ENCODE results near the gene OTOP2. TPM values are rescaled to one million over a fixed set of nuclear protein-coding genes. Genes with fewer than 3 reads are reported as not detected.
A peak's percentile ranks its signal among the peaks of the same experiment; 100 is the strongest.
"Not testable (repeated sequence)": the region's sequence is repeated elsewhere in the genome, so short reads cannot be mapped to it uniquely, and the experiment has no call there.

Gene OTOP2
- total RNA-seq, 1 donor from 2014 or later, result not detected

DNA sequence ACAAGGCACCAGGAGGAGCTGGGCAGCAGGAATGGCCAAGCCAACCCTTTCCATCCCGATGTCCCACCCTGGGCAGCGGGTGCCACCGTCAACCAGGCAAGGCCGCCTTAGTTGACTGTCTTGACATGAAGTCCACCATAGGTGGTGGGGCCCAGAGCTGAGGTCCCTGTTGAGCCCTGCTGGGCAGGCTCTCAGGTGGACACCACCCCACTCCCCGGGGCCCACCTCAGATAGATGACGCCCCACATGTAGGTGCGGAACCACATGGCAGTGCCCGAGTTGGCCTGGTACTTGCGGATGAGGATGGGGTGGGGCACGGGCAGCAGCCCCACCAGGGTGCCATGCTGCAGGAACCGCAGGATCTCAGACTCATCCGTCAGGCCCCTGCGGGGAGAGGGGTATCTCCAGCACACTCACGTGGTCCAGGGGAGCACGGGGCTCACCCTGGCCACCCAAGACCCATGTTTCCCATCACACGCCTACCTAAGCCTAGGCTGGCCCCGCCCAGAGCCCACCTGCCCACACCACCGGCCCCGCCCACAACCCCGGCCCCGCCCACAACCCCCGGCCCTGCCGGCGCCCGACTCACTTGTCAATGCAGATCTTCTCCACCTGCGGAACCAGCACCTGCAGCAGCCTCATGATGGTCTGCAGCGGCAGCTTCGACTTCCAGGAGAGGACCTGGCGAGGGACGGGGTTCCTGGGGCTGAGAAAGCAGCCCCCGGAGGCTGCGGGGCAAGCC, 27.8 kb downstream of the OTOP2 start:
- no peak for DNase-seq (ENCODE audit: low read depth in 2 of 2)

DNA sequence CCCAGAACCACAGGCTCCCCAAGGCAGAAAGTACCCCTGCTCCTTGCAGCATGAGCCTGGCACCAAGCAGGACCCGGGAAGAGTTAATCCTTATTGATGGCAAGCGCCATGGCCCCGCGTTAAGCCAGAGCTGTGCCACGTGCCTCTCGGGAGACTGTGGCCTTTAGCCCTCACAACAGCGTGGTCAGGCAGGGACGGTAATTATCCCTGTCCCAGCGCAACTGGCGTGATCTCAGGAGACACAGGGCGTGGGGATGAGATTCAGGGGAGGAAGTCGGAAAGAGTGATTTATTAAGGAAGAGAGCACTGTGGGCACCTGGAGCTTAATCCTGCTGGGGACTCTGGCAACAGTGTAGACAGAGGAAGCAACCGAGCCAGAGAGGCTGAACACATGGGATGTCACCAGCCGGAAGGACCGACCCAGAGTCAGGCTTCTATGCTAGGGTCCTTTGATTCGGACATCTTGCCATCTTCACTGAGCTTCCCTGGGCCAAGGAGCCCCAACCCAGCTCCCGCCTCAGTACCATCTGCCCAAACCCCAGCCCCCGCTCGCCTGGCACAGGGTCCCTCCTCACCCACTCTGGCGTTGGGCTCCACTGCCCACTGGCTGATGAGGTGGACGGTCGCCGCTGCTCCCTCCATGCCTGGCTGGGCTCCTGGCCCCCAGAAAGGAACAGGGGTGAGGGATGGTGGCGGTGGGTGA, 28.5 kb downstream of the OTOP2 start:
- DNase-seq (ENCODE audit: low read depth in 2 of 2), result no peak

DNA sequence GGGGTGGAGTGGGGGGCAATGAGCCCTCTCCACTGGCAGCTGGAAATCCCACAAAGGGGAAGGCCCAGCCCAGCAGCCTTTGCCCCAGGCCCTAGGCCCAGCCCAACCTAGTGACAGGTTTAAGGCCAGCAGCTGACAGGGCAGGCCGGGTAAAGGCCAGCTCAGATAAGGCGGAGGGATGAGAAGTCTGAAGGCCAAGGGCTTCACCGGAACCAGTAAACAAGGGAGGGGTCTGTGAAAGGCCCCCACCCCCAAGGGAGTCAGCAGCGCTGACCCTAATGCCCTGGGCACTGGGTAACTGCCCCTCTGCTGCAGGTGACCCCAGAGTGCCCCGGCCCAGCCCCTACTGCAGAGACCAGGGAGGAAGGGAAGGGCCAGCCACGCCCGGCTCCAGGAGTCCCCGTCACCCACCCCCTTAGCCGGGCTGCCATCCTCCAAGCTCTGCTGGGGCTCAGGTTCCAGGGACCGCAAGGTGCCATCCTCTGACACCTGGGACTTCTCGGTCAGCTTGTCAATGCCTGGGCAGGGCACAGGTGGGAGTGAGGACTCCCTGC, 29.1 kb downstream of the OTOP2 start:
- DNase-seq (ENCODE audit: low read depth in 2 of 2), result no peak

DNA sequence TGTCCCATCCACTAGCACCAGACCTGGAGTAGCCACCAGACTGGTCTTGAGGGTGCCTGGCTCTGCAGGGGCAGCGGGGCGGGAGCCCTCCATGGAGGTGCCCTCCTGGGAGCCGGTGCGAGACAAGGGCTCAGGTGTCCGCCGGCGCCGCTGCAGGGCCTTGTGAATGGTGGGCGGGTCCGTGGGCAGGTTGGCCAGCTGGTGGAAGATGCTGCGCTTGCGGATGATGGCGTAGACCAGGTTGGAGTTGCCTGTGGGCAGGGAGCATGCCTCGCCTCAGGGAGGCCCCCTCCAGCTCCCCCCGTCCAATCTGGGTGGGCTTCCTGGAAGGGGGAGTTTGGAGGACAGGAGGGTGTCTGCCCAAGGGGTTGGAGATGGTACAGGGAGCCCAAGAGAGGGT, 30.0 kb downstream of the OTOP2 start:
- no peak for DNase-seq (ENCODE audit: low read depth in 2 of 2)

DNA sequence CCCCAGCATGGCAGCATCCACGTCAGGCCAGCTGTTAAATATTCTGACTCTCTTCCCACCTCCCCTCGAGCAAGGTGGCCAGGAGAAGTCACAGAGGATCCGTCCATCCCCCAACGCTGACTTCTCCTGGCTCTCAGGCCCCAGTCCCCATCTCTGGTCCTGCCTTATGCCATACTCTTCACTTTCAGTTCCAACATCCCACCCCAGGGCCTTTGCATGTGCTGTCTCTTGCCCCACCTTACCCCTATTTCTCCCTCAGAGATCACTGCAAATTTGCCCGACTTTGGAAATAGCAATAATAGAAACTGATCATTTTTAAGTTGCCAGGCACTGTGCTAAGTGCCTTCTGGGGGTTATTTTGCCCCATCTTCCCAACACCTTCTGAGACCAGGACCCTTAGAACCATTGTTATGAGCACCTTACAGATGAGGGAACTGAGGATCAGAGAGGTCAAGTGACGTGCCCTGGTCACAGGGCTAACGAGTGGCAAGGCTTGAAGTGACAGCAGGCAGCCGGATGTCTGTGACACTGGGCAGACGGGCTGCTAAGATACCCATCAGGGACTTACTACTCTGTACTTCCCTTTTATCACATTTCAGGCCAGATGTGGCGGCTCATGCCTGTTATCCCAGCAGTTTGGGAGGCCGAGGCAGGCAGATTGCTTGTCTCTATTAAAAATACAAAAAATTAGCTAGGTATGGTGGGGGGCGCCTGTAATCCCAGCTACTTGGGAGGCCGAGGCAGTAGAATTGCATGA, 30.8 kb downstream of the OTOP2 start:
- no peak for DNase-seq (ENCODE audit: low read depth in 2 of 2)

DNA sequence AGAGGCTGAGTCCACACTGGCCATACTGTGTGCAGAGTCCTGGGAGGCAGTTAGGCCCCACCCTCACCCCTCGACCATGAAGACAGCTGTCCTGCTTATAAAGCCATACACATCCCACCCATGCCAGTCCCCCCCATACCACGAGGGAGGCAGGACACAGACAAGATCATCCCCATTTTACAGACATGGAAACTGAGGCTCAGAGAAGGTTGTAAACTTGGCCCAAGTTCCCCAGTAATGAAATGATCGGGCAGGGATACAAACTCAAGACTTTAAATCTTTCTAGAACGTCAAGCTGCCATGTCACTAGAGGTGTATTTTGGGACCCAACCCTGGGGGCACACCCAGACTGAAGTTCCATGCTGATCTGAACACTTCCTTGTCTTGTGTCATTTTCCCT, 32.0 kb downstream of the OTOP2 start:
- no peak for DNase-seq (ENCODE audit: low read depth in 2 of 2)

DNA sequence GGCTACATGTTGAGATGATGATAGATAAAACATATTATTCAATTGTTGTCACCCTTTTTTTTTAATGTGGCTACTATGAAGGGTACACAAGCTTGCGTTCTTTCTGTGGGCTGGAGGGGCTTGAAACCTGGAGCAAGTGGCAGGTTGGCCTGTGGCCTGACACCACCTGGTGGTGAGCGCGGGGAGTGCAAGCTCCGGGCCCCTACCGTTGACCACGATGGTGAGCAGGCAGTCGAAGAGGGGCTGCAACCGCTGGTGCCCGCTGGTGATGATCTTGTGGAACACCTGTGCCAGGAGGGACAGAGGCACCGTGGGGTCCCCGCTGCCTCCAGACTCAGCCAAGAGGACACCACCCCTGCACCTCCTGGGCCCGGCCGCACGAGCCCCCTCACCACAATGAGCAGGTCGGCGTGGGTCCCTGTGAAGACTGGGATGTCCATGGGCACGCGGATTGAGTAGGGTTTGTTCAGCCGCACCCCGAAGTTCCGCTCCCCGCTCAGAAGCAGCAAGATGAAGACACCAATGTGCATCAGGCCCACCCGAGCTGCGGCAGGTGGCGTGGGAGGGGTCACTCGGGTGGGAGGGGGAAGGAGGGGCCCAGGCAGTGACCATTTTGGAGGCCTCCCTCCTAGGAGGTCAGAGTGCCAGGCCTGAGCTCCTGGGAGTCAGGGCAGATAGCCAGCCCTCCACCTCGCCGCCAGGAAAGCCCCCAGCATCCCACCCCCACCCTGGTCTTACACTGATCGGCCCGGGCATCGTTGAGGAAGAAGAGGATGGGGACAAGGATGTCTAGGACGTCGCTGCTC, 34.1 kb downstream of the OTOP2 start:
- DNase-seq (ENCODE audit: low read depth in 2 of 2), result peak in 1 of 2 donors; percentile 56

DNA sequence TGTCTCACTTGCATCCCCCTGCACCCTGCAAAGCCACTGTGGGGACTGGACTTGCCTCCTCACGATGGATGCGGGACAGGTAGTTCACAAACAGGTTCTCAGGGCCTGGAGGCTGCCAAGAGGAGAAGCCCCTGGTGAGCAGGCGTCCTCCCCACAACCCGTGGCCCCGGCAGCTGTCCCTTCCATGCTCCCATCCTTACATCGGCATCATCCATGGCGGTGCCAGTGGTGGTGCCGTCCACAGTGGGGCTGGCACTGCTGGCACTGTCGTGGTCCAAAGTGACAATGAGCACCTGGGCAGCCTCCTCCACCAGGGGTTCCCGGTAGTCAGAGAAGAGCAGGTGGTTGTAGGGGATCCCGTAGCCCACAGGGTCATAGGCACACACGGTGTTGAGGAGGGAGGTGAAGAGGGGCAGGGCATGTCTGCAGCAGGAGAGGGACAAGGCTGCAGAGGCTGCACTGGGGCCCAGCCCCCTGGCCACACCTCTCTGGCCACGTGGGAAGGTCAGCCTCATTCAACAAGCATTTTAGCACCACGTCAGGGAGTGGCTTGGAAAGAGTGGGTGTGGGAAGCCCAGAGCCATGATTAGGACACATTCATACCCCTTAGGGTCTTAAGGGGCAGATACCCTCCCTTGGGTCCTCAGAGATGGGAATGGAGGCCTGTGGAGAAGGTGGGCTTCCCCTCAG, 35.9 kb downstream of the OTOP2 start:
- no peak for DNase-seq (ENCODE audit: low read depth in 2 of 2)

DNA sequence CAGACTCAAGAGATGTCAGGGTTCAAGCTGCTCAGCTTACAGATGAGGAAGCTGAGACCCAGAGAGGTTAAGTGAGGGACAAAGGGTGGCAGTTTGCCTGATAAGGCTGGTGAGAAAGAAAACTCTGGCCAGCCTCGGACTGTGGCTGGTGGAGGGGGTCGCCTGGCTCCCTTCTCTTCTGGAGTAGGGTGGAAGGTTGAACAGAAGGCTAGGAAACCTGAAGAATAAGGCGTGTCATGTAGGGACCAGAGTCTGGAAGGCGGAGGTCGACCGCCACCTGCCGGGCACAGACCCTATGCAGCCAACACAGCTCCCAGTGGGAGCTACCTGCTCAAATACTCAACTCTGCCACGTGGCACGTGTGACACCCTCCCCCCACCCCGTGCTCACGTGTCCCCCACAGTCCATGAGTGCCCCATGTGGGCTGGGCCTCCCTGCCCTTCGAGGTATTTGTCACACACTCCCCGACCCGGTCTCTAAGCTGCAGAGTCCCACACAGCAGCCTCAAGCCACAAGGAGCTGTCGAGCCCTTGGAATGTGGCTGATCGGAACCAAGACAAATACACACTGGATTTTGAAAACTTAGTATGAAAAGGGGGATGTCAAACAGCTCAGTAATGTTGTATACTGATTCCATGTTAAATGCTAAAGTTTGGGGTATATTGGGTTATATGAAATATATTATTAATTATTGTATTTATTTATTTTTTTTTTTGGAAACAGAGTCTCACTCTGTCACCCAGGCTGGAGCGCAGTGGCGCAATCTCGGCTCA, 36.7 kb downstream of the OTOP2 start:
- DNase-seq (ENCODE audit: low read depth in 2 of 2), result no peak

DNA sequence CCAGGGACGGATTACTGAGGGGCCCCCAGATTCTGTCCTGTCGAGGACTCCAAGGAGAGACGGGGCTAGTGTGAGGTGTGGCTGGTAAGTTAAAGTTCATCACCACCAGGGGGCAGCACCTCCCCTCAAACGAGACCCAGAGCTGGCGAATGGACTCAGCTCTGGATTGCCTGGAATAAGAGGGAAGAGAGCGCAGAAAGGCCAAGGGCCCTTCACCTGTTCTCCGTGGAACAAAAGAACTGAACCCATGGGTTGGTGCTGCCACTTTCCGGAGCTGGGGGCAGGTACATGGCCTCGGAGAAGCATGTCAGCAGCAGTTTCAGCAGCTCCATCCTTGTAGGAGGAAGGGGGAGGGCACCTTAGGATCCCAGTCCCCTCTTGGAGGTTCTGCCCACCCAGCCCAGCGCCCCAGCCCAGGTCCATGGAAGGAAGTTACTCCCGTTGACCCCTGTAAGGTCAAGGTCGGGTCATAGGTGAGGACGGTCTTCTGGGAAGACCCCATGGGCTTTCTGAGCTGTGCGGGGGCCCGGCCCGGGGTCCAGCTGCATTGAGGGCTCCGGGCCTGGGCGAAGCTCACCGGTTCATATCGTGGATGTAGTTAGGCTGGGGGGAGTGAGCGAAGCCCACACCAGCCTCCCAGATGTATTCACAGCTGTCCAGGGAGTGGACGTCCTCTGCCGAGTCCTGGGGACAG, 37.7 kb downstream of the OTOP2 start:
- DNase-seq (ENCODE audit: low read depth in 2 of 2), result peak; percentile 78 to 86

DNA sequence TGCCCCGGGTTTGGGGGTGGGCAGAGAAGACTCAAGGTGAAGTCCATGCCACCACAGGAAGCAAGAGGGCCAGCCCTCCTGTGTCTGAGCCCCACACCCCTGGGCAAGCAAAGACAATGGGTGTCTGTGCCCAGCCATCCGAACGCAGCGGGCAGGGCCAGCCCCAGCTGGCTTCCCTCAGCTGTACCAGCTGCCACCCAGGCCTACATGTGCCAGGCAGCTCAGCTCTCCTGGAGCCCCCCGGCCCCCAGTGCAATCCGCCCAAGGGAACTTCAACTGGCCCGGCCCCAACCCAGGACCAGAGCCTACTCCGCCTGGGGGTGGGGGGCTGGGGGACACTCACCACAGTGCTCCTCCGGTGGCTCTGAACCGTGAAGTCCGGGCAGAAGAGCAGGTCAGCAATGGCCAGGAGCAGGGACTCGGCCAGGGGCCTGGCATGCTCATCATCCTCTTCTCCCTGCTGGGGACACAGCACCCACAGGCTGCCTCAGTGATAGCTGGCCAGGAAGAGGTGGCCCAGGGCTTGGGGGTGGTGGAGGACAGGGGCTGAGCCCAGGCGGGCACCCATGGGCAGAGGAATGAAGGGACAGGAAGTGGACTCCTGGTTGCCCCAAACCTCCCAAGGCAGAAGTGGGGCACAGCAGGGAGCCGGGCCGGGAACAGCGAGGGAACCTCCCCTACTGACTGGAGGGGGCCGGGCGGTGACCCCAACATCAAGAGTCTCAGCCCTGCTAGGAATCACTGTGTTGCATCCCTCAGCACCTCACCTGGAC, 38.7 kb downstream of the OTOP2 start:
- no peak for DNase-seq (ENCODE audit: low read depth in 2 of 2)

DNA sequence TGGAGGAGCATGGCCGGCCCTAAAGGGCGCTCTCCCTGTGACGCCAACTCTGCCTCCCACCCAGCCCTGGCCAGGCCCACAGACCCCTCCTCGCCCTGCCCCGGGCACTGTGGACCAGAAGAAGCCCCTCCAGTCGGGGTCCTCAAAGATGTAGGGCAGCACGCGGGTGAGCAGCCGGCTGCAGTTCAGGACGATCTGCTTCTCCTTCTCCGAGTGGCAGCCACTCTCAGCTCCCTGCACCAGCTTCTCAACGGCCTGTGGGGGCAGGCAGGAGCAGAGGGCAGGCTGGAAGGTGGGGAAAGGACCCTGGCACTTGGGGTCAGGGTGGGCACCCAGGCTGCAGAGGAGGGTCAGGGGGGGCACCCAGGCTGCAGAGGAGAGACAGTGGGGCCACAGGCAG, 39.6 kb downstream of the OTOP2 start:
- no peak for DNase-seq (ENCODE audit: low read depth in 2 of 2)

DNA sequence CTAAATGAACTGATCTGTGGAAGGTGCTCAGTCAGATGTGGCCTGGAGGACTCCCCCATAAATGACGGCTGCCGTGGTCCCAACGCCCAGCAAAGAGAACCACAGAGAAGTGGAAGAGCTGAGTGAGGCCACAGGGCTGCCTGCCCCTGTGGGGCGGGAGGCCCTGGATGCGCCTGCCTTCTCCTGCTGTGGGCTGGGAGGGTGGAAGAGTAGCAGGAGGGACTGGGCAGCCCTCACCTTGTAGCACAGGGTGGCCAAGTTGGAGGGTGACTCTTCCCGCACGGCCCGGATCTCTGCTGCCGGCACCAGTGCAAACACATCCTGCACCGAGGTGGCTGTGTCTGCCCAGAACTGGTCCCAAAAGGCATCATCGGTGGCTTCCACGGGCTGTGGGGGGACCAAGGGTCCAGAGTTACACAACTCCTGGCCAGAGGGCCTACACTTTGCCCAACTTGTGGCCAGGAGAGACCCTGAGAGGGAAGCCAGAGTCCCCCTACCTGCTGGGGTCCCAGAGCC, 40.2 kb downstream of the OTOP2 start:
- no peak for DNase-seq (ENCODE audit: low read depth in 2 of 2)

DNA sequence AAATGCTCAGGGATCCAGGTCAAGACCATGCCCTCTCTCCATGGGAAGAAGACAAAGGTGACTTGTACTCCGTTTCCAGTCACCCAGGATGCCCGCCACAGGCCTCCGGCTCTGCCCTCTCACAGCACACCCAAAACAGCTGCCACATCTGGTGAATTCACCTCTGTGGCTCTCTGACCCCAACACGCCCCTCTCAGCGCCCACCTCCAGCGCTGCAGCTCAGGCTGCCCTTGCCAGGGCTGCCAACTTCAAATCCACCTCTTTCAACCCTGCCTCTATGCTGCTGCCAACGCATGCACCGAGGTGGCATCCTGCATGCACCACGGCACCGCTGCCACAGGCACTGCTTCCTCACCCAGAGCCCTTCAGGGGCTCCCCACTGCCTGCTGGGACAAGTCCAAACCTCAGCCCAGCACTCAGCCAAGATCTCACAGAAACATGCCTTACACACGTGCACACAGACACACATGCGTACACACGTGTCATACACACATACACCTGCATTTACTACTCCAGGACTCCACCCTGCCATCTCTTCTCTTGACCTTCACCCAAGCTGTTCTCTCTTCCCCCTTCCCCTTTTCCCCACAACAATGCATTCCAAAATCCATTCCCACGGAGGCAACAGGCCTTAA, 41.0 kb downstream of the OTOP2 start:
- no peak for DNase-seq (ENCODE audit: low read depth in 2 of 2)

DNA sequence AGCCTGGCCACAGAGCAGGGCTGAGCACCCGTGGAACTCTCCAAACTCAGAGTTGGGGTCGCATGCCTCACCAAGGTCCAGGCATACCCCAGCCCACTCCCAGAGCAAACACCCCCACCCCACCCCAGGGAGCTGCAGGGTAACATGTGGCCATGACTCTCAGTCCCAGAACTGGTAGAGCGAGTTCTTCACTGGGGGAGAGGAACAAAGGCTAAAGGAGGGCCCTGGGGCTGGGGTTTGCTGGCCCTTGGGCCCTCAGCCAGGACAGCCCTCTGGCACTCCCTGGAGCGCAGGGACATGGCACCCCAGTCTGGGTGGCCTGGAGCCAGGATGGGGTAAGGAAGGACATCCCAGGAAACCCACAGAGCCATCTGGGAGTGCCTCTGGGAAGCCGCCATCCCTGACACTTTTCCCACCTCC, 44.3 kb downstream of the OTOP2 start:
- no peak for DNase-seq (ENCODE audit: low read depth in 2 of 2)

DNA sequence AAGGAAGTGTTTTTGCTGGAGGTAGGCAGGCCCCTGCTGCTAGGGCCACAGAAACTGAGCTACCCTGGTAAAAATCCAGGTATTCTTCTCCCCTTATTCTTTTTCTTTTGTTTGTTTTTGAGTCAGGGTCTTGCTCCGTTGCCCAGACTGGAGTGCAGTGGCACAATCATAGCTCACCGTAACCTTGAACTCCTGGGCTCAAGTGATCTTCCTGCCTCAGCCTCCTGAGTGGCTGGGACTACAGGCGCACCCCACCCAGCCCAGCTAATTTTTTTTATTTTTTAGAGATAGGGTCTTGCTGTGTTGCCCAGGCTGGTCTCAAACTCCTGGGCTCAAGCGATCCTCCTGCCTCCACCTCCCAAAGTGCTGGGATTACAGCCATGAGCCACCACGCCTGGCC, 45.4 kb downstream of the OTOP2 start:
- DNase-seq (ENCODE audit: low read depth in 2 of 2), result not testable (repeated sequence)

DNA sequence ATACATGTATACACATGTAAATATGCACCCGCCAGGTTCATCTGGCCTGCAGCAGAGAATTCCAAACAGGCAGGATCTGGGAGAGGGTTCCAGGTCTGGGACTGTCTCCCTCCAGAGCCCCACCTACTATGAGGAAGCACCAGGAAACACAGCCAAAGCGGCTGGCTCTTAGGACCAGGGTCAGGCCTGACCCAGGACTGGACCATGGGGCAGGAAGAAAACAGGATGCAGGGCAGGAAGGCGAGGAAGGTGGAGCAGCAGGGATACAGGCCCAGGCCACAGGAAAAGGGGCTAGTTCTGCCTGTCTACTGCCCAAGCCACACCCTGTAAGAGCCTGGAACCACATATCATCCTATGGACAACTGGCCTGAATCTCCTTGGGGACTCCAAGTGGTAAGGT, 46.3 kb downstream of the OTOP2 start:
- peak; percentile 51 to 70 for DNase-seq (ENCODE audit: low read depth in 2 of 2)
